CD4-positive, CD25-positive, alpha-beta regulatory T cell (primary cell): ENCODE results near the gene HSPA2. TPM values are rescaled to one million over a fixed set of nuclear protein-coding genes. Genes with fewer than 3 reads are reported as not detected.
A peak's percentile ranks its signal among the peaks of the same experiment; 100 is the strongest.

ENCODE experiments used
- ATAC-seq, 2 donors: fragments of 150-1000 bp; cut with Tn5 transposase; one replicate each; pipeline ENCODE4 v1.10.0; 2021; ENCODE audit warnings: low read depth in 2 of 2, moderate number of reproducible peaks in 2 of 2, moderate library complexity in 1 of 2
- DNase-seq, 3 donors: peaks; one replicate each; pipeline versions ENCODE4 v3.0.0 to v3.0.0-alpha.2; 2012 to 2022; ENCODE audit warnings: mixed read lengths in 1 of 3
- H3K27ac ChIP-seq: one replicate; pipeline ENCODE4 v1.7.0; 2013; ENCODE audit warnings: mild to moderate bottlenecking, low read length; ENCODE audit not compliant: insufficient read depth, poor library complexity, severe bottlenecking
- H3K27me3 ChIP-seq: one replicate; pipeline ENCODE4 v1.7.0; 2013; ENCODE audit warnings: low read length; ENCODE audit not compliant: control insufficient read depth, insufficient read depth
- H3K36me3 ChIP-seq: one replicate; pipeline ENCODE4 v1.7.0; 2013; ENCODE audit warnings: mild to moderate bottlenecking, low read length, moderate library complexity; ENCODE audit not compliant: control insufficient read depth, insufficient read depth
- H3K4me1 ChIP-seq: 2 replicates; pipeline ENCODE4 v1.7.0; 2013; ENCODE audit warnings: mild to moderate bottlenecking, low read length; ENCODE audit not compliant: insufficient read depth, control insufficient read depth, poor library complexity, severe bottlenecking
- H3K4me3 ChIP-seq: one replicate; pipeline ENCODE4 v1.7.0; 2013; ENCODE audit warnings: low read depth, mild to moderate bottlenecking, low read length, moderate library complexity
- H3K9me3 ChIP-seq, 2 experiments: 1 replicate in 1 of 2; 2 replicates in 1 of 2; pipeline ENCODE4 v1.7.0; 2013; ENCODE audit warnings: low read length in 2 of 2, mild to moderate bottlenecking in 1 of 2, moderate library complexity in 1 of 2; ENCODE audit not compliant: control insufficient read depth in 2 of 2
- H3K27ac Mint-ChIP-seq, 3 donors: one replicate each; pipeline ENCODE4 v1.8.0; 2020 to 2022; ENCODE audit warnings: mild to moderate bottlenecking in 3 of 3, mixed read lengths in 3 of 3, moderate library complexity in 2 of 3
- H3K27me3 Mint-ChIP-seq: one replicate; pipeline ENCODE4 v1.8.0; 2022; ENCODE audit warnings: mild to moderate bottlenecking, mixed read lengths
- H3K36me3 Mint-ChIP-seq: one replicate; pipeline ENCODE4 v1.8.0; 2020; ENCODE audit warnings: mixed read lengths
- H3K4me1 Mint-ChIP-seq, 4 donors: one replicate each; pipeline ENCODE4 v1.8.0; 2020 to 2022; ENCODE audit warnings: mixed read lengths in 4 of 4, mild to moderate bottlenecking in 1 of 4
- H3K4me3 Mint-ChIP-seq, 4 donors: one replicate each; pipeline ENCODE4 v1.8.0; 2020 to 2022; ENCODE audit warnings: mild to moderate bottlenecking in 4 of 4, mixed read lengths in 4 of 4, moderate library complexity in 3 of 4
- H3K9me3 Mint-ChIP-seq, 7 donors: one replicate each; pipeline ENCODE4 v1.8.0; 2020 to 2022; ENCODE audit warnings: mixed read lengths in 7 of 7, mild to moderate bottlenecking in 3 of 7, moderate library complexity in 2 of 7
- polyA plus RNA-seq, 4 donors: library from polyadenylated mRNA; unstranded; fragments of 300-500 nt; fragmentation: Illumina TruSeq; gene quantifications; one replicate each; pipeline ENCODE4 v1.2.3, GENCODE V29; 2021
- total RNA-seq: library from RNA; stranded (reverse); gene quantifications from one replicate; pipeline ENCODE4 v1.2.3, GENCODE V29; 2022

Gene HSPA2
- total and polyA plus RNA-seq, 5 donors from 2014 or later: 0.48 to 2.6 (median 0.65) TPM

GRCh38 chr14:64502456-64502855 is 38.1 kb upstream of the HSPA2 start:
- Mint-ChIP-seq H3K27me3 (peaks cover 8% of the 10 kb centered on the region), H3K4me3 (peak overlapping the region; percentile 90 to 100 (median 96)), H3K4me1 (peaks cover 10 to 63% (median 43%) of the 10 kb centered on the region in 4 donors), H3K27ac (peak overlapping the region; percentile 94 to 100 (median 94)), H3K36me3 (peaks cover 13% of the 10 kb centered on the region), H3K9me3 (peaks cover 0 to 2% (median 0%) of the 10 kb centered on the region in 7 donors)
- H3K36me3 ChIP-seq: peaks cover 12% of the 10 kb centered on the region
- ATAC-seq: no peak
- no peaks in the 10 kb centered on the region for H3K9me3 ChIP-seq
- DNase-seq: peak in 2 of 3 donors; percentile 31 to 47
- peak overlapping the region; percentile 95 for H3K4me3 ChIP-seq
- H3K4me1 ChIP-seq: peaks cover 70% of the 10 kb centered on the region
- H3K27me3 ChIP-seq: no peaks in the 10 kb centered on the region
- peak overlapping the region; percentile 100 for H3K27ac ChIP-seq

GRCh38 chr14:64502887-64503433 is 37.6 kb upstream of the HSPA2 start:
- Mint-ChIP-seq H3K9me3 (peaks cover 0 to 2% (median 0%) of the 10 kb centered on the region in 7 donors), H3K27me3 (peaks cover 8% of the 10 kb centered on the region), H3K36me3 (peaks cover 9% of the 10 kb centered on the region), H3K27ac (peak overlapping the region; percentile 94 to 100 (median 94)), H3K4me3 (peak overlapping the region; percentile 90 to 100 (median 96)), H3K4me1 (peaks cover 15 to 63% (median 44%) of the 10 kb centered on the region in 4 donors)
- Histone ChIP-seq H3K27me3 (no peaks in the 10 kb centered on the region), H3K27ac (peak overlapping the region; percentile 100), H3K4me3 (peak overlapping the region; percentile 95), H3K9me3 (no peaks in the 10 kb centered on the region), H3K36me3 (peaks cover 7% of the 10 kb centered on the region), H3K4me1 (peaks cover 70% of the 10 kb centered on the region)
- no peak for ATAC-seq
- DNase-seq: peak in 1 of 3 donors; percentile 63

GRCh38 chr14:64503434-64504309 is 36.9 kb upstream of the HSPA2 start, which contains the start of gene ZBTB25:
TSS of gene ZBTB25 (minus strand) at chr14:64503838. CDS start at chr14:64490533, 13,305 bp downstream.
- peak; percentile 72 to 76 for ATAC-seq
- peaks cover 73% of the 10 kb centered on the region for H3K4me1 ChIP-seq

GRCh38 chr14:64504310-64504896 is 36.1 kb upstream of the HSPA2 start, which contains the start of gene ZBTB1:
TSS of gene ZBTB1 (plus strand) at chr14:64504770. CDS start at chr14:64521505, 16,735 bp downstream.
- H3K36me3 ChIP-seq: no peaks in the 10 kb centered on the region
- peaks cover 8% of the 10 kb centered on the region for H3K27me3 Mint-ChIP-seq
- ATAC-seq (peak; percentile 42), DNase-seq (peak; percentile 82 to 91 (median 90))
- no peaks in the 10 kb centered on the region for H3K9me3 ChIP-seq
- peaks cover 24 to 68% (median 51%) of the 10 kb centered on the region in 4 donors for H3K4me1 Mint-ChIP-seq
- H3K4me3 ChIP-seq: peak within 1 kb of the TSS; percentile 94
- peaks cover 9% of the 10 kb centered on the region for H3K36me3 Mint-ChIP-seq
- H3K4me3 Mint-ChIP-seq: peak within 1 kb of the TSS; percentile 90 to 100 (median 96)
- no peaks in the 10 kb centered on the region for H3K27me3 ChIP-seq
- H3K27ac ChIP-seq: peak within 1 kb of the TSS; percentile 100
- peaks cover 0 to 2% (median 0%) of the 10 kb centered on the region in 7 donors for H3K9me3 Mint-ChIP-seq
- H3K4me1 ChIP-seq: peaks cover 74% of the 10 kb centered on the region
- H3K27ac Mint-ChIP-seq: peak within 1 kb of the TSS; percentile 94 to 100 (median 100)

More at GRCh38 chr14:64503434-64504309, 36.9 kb upstream of the HSPA2 start, which contains the start of gene ZBTB25:
- peaks cover 8% of the 10 kb centered on the region for H3K27me3 Mint-ChIP-seq
- peaks cover 22 to 68% (median 49%) of the 10 kb centered on the region in 4 donors for H3K4me1 Mint-ChIP-seq
- Histone ChIP-seq H3K27ac (peak within 1 kb of the TSS; percentile 100), H3K4me3 (peak within 1 kb of the TSS; percentile 95), H3K9me3 (no peaks in the 10 kb centered on the region), H3K36me3 (peaks cover 3% of the 10 kb centered on the region), H3K27me3 (no peaks in the 10 kb centered on the region)
- peaks cover 0 to 2% (median 0%) of the 10 kb centered on the region in 7 donors for H3K9me3 Mint-ChIP-seq
- peaks cover 9% of the 10 kb centered on the region for H3K36me3 Mint-ChIP-seq
- peak; percentile 98 to 99 (median 98) for DNase-seq
- peak within 1 kb of the TSS; percentile 90 to 100 (median 97) for H3K4me3 Mint-ChIP-seq
- peak within 1 kb of the TSS; percentile 94 to 100 (median 100) for H3K27ac Mint-ChIP-seq

- peak overlapping the region; percentile 94 to 100 (median 100) for H3K27ac Mint-ChIP-seq
- peaks cover 72% of the 10 kb centered on the region for H3K4me1 ChIP-seq
- H3K9me3 Mint-ChIP-seq: peaks cover 0 to 2% (median 0%) of the 10 kb centered on the region in 7 donors
- DNase-seq (peak; percentile 76 to 91 (median 87)), ATAC-seq (peak; percentile 11 to 17)
- H3K36me3 Mint-ChIP-seq: peaks cover 9% of the 10 kb centered on the region
- no peaks in the 10 kb centered on the region for H3K9me3 ChIP-seq
- no peaks in the 10 kb centered on the region for H3K36me3 ChIP-seq
- peak overlapping the region; percentile 94 for H3K4me3 ChIP-seq
- H3K27me3 Mint-ChIP-seq: peaks cover 8% of the 10 kb centered on the region
- H3K27ac ChIP-seq: peak overlapping the region; percentile 100
- no peaks in the 10 kb centered on the region for H3K27me3 ChIP-seq
- peak overlapping the region; percentile 90 to 98 (median 96) for H3K4me3 Mint-ChIP-seq
- peaks cover 21 to 68% (median 48%) of the 10 kb centered on the region in 4 donors for H3K4me1 Mint-ChIP-seq
Observed at GRCh38 chr14:64504897-64505794, 35.4 kb upstream of the HSPA2 start.

- ATAC-seq: no peak
Observed at GRCh38 chr14:64506721-64507120, 33.8 kb upstream of the HSPA2 start.

More at GRCh38 chr14:64506721-64507120, 33.8 kb upstream of the HSPA2 start:
- peaks cover 8% of the 10 kb centered on the region for H3K27me3 Mint-ChIP-seq
- peaks cover 33 to 69% (median 59%) of the 10 kb centered on the region in 4 donors for H3K4me1 Mint-ChIP-seq
- Histone ChIP-seq H3K4me3 (peak overlapping the region; percentile 86), H3K27me3 (no peaks in the 10 kb centered on the region), H3K9me3 (no peaks in the 10 kb centered on the region), H3K4me1 (peaks cover 71% of the 10 kb centered on the region), H3K27ac (peak overlapping the region; percentile 100), H3K36me3 (no peaks in the 10 kb centered on the region)
- peak overlapping the region; percentile 90 to 95 (median 95) for H3K4me3 Mint-ChIP-seq
- no peak for DNase-seq
- H3K9me3 Mint-ChIP-seq: peaks cover 0 to 2% (median 0%) of the 10 kb centered on the region in 7 donors
- H3K36me3 Mint-ChIP-seq: peaks cover 9% of the 10 kb centered on the region
- peak overlapping the region; percentile 94 to 98 (median 95) for H3K27ac Mint-ChIP-seq
